ENCODE data around the gene OR10A7.
"Not testable (repeated sequence)": the region's sequence is repeated elsewhere in the genome, so short reads cannot be mapped to it uniquely, and the experiment has no call there.

The OR10A7 gene, protein sequence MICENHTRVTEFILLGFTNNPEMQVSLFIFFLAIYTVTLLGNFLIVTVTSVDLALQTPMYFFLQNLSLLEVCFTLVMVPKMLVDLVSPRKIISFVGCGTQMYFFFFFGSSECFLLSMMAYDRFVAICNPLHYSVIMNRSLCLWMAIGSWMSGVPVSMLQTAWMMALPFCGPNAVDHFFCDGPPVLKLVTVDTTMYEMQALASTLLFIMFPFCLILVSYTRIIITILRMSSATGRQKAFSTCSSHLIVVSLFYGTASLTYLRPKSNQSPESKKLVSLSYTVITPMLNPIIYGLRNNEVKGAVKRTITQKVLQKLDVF

DNA sequence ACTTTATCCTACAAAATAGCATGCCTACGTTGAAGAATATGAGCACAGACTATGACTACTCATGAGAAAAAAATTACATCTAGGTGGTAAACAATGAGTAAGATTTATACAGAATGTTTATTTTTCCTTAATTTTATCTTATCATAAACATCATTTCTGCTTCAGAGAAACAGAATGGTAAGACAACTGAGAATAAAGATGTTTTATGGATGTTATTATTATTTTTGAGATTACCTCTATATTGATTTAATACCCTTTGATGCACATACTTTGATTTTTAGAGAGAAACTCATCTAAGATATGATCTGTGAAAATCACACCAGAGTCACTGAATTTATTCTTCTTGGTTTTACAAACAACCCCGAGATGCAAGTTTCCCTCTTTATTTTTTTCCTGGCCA is at the start of gene OR10A7:
Gene OR10A7, plus strand, starts transcription at position 301 of the 400 bp plus-strand sequence. Its CDS starts 0 bp downstream, at position 301.
- no peak for DNase-seq

DNA sequence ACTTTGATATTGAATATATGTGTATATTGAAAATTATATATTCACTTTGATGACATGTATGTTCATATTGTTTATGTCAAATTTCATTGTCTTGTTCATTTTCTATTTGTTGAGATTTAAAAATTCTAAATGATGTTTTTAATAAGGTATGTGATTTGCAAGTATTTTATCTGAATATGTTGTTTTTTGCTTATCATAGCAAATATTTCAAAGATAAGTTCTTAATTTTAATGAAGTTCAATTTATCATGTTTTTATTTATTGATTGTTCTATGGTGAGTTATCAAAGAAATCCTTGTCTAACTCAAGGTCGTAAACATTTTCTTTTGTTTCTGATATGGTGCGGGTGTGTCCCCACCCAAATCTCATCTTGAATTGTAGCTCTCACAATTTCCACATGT is 49.4 kb upstream of the OR10A7 start:
- no peak for DNase-seq

DNA sequence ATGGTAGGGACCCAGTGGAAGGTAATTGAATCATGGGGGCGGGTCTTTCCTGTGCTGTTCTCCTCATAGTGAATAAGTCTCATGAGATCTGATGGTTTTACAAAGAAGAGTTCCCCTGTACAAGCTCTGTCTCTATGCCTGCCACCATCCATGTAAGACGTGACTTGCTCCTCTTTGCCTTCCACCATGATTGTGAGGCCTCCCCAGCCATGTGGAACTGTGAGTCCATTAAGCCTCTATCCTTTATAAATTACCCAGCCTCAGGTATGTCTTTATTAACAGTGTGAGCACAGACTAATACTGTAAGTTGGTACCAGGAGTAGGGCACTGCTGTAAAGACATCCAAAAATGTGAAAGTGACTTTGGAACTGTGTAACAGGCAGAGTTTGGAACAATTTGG is 49.0 kb upstream of the OR10A7 start:
- not testable (repeated sequence) for DNase-seq

- DNase-seq = no peak
Measured at GRCh38 chr12:55172686-55173085, 48.1 kb upstream of the OR10A7 start.

DNA sequence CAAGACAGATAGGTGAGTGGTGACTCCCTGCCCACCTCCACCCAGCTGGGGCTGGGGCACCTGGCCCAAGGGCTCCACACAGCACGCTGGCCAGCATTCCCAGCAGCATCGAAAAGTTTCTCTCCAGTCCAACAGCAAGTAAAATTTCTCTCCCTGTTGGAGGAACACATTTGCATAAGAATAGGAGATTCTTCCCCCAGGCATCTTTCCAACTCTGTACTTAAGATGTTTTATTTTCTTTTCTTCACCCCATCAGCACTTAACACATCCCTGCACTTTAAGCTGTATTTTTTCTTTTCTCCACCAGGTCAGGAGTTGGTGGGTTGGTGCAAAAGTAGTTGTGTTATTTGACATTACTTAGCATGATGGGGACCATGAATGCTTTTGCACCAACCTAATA is 47.4 kb upstream of the OR10A7 start:
- no peak for DNase-seq

DNA sequence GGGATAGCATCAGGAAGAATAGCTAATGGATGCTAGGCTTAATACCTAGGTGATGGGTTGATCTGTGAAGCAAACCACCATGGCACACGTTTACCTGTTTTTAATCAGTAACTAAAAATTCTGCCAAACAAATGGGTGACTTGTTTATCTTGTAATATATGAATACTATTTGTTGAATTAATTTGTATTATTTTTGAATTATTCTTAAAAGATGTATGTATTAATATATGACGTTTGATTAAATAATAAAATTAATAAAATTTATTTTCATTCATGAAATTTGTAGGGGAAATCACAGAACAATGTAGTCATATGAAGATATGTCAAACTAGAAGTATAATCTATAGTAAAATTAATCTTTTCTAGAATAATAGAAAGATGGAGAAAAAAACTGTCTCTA is 32.3 kb upstream of the OR10A7 start:
- no peak for DNase-seq

GRCh38 chr12:55188974-55189556 is 31.8 kb upstream of the OR10A7 start:
- DNase-seq = no peak

- DNase-seq = no peak
Measured at GRCh38 chr12:55194382-55194781, 26.4 kb upstream of the OR10A7 start.

- DNase-seq = no peak
Measured at GRCh38 chr12:55226523-55226922, 5.7 kb downstream of the OR10A7 start.

DNA sequence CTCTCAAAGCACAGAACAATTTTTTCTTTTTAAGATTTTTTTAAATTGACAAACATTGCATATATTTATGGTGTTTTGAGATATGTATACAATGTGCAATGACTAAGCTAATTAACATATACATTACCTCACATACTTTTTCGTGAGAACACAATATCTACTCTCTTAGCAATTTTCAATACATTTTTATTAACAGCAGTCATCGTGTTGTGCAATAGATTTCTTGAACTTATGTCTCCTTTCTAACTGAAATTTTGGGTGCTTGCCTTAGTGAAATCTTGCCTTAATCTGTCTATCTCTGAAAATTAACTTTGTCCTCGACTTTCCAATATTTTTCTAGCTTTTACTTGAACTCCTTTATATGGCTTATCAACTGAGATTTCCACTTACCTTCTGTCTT is 6.8 kb downstream of the OR10A7 start:
- no peak for DNase-seq

DNA sequence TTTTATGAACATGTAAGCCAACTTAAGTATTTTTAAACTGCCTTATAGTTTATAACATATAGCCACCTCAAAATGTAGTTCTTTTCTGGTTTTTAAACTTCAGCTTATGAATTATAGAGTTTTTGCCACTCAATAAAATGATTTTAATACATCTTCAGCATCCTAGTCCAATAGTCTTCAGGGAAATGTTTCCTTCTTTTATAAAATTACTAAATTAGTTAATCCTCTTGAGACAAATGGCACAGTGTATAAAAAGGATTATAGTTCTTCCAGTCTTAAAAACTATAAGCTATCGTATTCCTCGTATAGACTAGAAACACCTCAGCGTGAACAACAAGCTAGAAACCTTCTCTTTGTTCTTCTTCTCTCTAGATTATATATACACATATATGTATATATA is 23.5 kb downstream of the OR10A7 start, which contains the start of gene OR6C74:
Gene OR6C74, plus strand, starts transcription at position 301 of the 400 bp plus-strand sequence. CDS start 2,679 bp downstream, outside the sequence.
- DNase-seq = no peak

DNA sequence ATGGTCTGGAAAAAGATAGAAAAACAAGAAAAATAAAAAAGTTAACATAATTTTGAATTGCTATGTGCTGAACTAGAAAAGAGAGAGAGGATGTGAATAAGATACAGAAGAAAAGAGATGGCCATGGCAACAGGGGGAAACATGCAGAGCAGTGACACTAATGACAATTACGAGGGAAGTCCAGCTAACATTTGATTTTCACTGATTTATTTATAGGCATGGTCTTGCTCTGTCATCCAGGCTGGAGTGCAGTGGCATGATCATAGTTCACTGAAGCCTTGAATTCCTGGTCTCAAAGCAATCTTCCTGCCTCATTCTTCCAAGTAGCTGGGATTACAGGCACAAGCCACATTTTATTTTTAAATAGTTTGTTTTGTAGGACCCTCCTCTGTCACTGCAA is 25.3 kb downstream of the OR10A7 start:
- DNase-seq = no peak

DNA sequence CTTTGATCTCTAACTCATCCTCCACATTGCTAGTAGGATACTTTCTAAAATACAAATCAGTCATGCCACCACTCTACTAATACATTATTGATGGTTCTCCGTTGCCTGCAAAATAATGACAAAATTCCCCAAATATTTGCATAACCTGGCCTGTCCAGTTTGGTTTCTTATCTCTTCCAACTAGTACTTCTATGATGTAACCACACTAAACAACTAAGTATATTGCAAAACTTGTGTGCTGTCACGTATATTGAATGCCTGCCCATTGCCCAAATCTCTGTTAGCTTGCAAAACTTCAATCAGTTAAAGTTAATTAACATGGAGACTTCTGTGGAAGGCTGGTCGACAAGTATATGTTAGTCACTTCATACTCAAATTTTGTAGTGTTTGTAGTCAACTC is 30.1 kb downstream of the OR10A7 start:
- no peak for DNase-seq

DNA sequence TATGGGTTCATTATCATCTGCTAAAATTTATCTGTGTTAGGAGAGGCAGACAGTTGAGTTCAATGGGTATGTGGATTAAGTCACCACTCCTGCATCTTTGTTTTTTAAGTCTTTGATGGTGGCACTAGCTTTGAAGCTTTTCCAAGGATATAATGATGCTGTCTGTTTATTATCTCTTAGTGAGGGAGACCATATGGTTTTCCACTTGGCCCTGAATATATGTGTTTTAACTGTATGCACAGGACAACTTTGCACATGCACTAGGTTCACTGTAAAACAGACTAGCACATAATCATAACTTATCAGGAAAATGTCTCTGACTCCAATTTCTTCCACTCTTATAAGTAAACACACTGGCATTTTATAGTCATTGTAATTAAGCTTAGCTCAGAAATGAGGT is 32.5 kb downstream of the OR10A7 start:
- no peak for DNase-seq

DNA sequence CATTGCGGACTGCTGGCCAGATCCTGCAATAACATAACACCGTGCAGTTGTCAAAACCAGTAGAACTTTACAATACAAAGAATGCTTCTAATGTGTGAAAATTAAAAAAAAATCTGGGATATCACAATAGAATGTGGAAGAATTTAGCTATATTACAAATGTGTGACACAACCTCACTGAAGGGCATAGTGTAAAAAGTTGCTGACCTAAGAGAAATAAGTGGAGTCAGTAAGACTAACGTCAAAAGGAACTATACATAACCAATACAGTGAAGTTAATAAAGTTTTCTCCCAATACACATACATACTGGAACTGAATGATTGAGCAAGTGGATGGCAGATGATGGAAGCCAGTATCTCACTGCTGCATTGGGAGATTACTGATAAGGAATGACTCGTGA is 36.0 kb downstream of the OR10A7 start:
- no peak for DNase-seq

- no peak for DNase-seq
Measured at GRCh38 chr12:55258303-55258702, 37.5 kb downstream of the OR10A7 start.
